HS-27A (cell line): ENCODE data around the gene PLEKHM3.

ENCODE experiments used
- DNase-seq: peaks from one replicate; pipeline ENCODE4 v3.0.0-alpha.2; 2012; ENCODE audit warnings: low read depth, missing footprints

The PLEKHM3 gene

GRCh38 chr2:207860685-207861084, 164.6 kb downstream of the PLEKHM3 start:
- no peak for DNase-seq

- no peak for DNase-seq
These were observed 169.7 kb downstream of the PLEKHM3 start for GRCh38 chr2:207855591-207855990.

- DNase-seq = no peak
These were observed 170.6 kb downstream of the PLEKHM3 start for GRCh38 chr2:207854484-207855440.

- no peak for DNase-seq
These were observed 172.5 kb downstream of the PLEKHM3 start for GRCh38 chr2:207852791-207853190.

- DNase-seq = no peak
These were observed 175.9 kb downstream of the PLEKHM3 start for GRCh38 chr2:207849443-207849842.

- no peak for DNase-seq
These were observed 176.8 kb downstream of the PLEKHM3 start for GRCh38 chr2:207848545-207848928.

- DNase-seq = no peak
These were observed 177.4 kb downstream of the PLEKHM3 start for GRCh38 chr2:207847807-207848544.

GRCh38 chr2:207847098-207847806, 178.1 kb downstream of the PLEKHM3 start:
- no peak for DNase-seq

- no peak for DNase-seq
These were observed 180.0 kb downstream of the PLEKHM3 start for GRCh38 chr2:207845202-207845864.

GRCh38 chr2:207844648-207845047, 180.7 kb downstream of the PLEKHM3 start:
- DNase-seq = no peak

- no peak for DNase-seq
These were observed 185.2 kb downstream of the PLEKHM3 start for GRCh38 chr2:207840101-207840500.

GRCh38 chr2:207839575-207839974, 185.8 kb downstream of the PLEKHM3 start:
- DNase-seq = no peak

- DNase-seq = no peak
These were observed 186.3 kb downstream of the PLEKHM3 start for GRCh38 chr2:207839028-207839427.

GRCh38 chr2:207836521-207837133, 188.7 kb downstream of the PLEKHM3 start:
- no peak for DNase-seq

- no peak for DNase-seq
These were observed 189.5 kb downstream of the PLEKHM3 start for GRCh38 chr2:207835805-207836204.

- DNase-seq = no peak
These were observed 192.0 kb downstream of the PLEKHM3 start for GRCh38 chr2:207833251-207833751.

GRCh38 chr2:207831584-207832248, 193.6 kb downstream of the PLEKHM3 start:
- DNase-seq = no peak

- DNase-seq = no peak
These were observed 194.4 kb downstream of the PLEKHM3 start for GRCh38 chr2:207830778-207831438.

GRCh38 chr2:207828361-207829057, 196.8 kb downstream of the PLEKHM3 start:
- no peak for DNase-seq
